ENCODE data around the gene NT5C1A. TPM values are rescaled to one million over a fixed set of nuclear protein-coding genes. Genes with fewer than 3 reads are reported as not detected.

The NT5C1A gene
- total RNA-seq, 4 donors from 2014 or later = 1.1 TPM; not detected in 3

DNA sequence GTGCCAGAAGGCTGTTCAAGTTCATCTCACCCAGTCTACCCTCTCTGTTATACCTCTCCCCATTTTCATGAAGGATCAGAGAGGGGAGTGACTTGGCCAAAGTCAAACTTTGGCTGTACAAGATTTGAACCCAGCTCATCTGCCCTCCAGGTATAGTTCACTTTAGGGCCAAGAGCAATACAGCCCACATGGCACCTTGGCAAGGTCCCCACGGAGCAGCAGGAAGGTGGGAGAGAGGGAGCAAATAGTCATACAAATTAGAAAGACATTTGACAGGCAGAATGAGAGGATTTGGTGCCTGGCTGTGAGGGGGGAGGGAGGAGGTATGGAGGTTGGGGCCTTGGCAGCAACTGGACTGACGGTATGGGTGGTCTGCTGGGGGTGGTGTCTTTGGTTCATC lies 18.3 kb upstream of the NT5C1A start:
- no peak overlapping the region for H3K4me3 ChIP-seq
- ATAC-seq = no peak
- H3K27ac ChIP-seq = no peak overlapping the region
- peaks cover 93% of the 10 kb centered on the region for H3K27me3 ChIP-seq
- no peak for TF ChIP-seq POLR2A (IDR thresholded peaks at IDR 0.05)
- TF ChIP-seq EP300 (IDR thresholded peaks at IDR 0.05) = no peak
- TF ChIP-seq POLR2AphosphoS5 (IDR thresholded peaks at IDR 0.05) = no peak
- no peak for TF ChIP-seq CTCF (IDR thresholded peaks at IDR 0.05)
- no peaks in the 10 kb centered on the region for H3K9me3 ChIP-seq
- peaks cover 0 to 20% (median 19%) of the 10 kb centered on the region in 3 donors for H3K4me1 ChIP-seq
- WGBS, 2 donors (ENCODE audit: low coverage in 1 of 2) = 45 to 83% methylated on average over 1 of the region's 2 CpGs
- H3K36me3 ChIP-seq = no peaks in the 10 kb centered on the region

DNA sequence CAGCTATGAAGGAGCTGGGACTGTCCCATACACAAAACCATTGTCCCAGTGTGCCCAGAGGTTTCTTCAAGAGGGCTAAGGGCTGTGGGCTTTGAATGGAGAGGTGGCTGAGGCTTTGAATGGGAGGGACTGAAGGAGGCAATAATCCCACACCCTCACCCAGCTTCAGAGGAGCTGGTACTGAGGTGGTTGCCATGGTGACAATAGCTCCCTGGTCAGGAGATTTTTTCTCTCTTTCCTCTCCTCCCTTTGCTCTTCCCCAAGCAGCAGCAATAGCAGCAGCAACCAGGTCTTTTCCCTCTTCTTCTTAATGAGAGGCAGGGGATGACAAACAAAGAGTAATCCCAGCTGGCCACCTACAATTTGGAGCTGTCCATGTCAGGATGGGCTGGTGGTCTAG lies 17.7 kb upstream of the NT5C1A start:
- H3K4me3 ChIP-seq = no peak overlapping the region
- H3K27me3 ChIP-seq = peaks cover 96% of the 10 kb centered on the region
- H3K9me3 ChIP-seq = no peaks in the 10 kb centered on the region
- no peaks in the 10 kb centered on the region for H3K36me3 ChIP-seq
- no peak overlapping the region for H3K27ac ChIP-seq
- no peak for TF ChIP-seq CTCF (IDR thresholded peaks at IDR 0.05)
- TF ChIP-seq EP300 (IDR thresholded peaks at IDR 0.05) = no peak
- no peak for TF ChIP-seq POLR2AphosphoS5 (IDR thresholded peaks at IDR 0.05)
- no peak for TF ChIP-seq POLR2A (IDR thresholded peaks at IDR 0.05)
- peaks cover 0 to 20% (median 19%) of the 10 kb centered on the region in 3 donors for H3K4me1 ChIP-seq
- no peak for ATAC-seq

DNA sequence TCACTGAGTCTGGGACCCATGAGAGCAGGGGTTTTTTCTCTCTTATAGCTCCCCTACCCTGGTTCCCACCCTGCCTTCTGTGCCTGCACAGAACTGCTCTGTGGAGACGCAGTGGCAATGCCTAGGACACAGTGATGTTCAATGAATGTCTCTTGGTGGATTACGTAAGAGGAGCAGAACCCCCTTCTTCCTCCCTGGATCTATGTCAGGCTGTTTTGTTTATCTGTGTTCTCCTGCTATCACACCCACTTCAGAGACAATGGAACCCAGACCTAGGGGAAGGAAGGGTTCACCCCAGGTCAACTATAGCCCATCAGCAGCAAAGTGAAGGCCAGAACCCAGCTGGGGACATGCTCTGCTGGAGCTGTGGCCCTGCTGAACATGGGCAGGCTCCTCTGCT lies 17.3 kb upstream of the NT5C1A start:
- H3K4me3 ChIP-seq = no peak overlapping the region
- ATAC-seq = no peak
- peaks cover 99% of the 10 kb centered on the region for H3K27me3 ChIP-seq
- H3K27ac ChIP-seq = no peak overlapping the region
- no CpG with 5 or more reads among the region's 2 CpGs for WGBS, 2 donors (ENCODE audit: low coverage in 1 of 2)
- TF ChIP-seq POLR2AphosphoS5 (IDR thresholded peaks at IDR 0.05) (no peak), POLR2A (IDR thresholded peaks at IDR 0.05) (no peak), CTCF (IDR thresholded peaks at IDR 0.05) (no peak)
- no peaks in the 10 kb centered on the region for H3K9me3 ChIP-seq
- H3K4me1 ChIP-seq = peaks cover 0 to 20% (median 19%) of the 10 kb centered on the region in 3 donors
- H3K36me3 ChIP-seq = no peaks in the 10 kb centered on the region

GRCh38 chr1:39688706-39689105 lies 16.8 kb upstream of the NT5C1A start:
- peaks cover 0 to 24% (median 19%) of the 10 kb centered on the region in 3 donors for H3K4me1 ChIP-seq
- WGBS, 2 donors (ENCODE audit: low coverage in 1 of 2) = 52 to 70% methylated on average over 3 of the region's 3 CpGs
- H3K4me3 ChIP-seq = no peak overlapping the region
- H3K9me3 ChIP-seq = no peaks in the 10 kb centered on the region
- peaks cover 99% of the 10 kb centered on the region for H3K27me3 ChIP-seq
- ATAC-seq = no peak
- TF ChIP-seq POLR2AphosphoS5 (IDR thresholded peaks at IDR 0.05) (no peak), EP300 (IDR thresholded peaks at IDR 0.05) (no peak), CTCF (IDR thresholded peaks at IDR 0.05) (no peak), POLR2A (IDR thresholded peaks at IDR 0.05) (no peak)
- H3K27ac ChIP-seq = no peak overlapping the region
- no peaks in the 10 kb centered on the region for H3K36me3 ChIP-seq

DNA sequence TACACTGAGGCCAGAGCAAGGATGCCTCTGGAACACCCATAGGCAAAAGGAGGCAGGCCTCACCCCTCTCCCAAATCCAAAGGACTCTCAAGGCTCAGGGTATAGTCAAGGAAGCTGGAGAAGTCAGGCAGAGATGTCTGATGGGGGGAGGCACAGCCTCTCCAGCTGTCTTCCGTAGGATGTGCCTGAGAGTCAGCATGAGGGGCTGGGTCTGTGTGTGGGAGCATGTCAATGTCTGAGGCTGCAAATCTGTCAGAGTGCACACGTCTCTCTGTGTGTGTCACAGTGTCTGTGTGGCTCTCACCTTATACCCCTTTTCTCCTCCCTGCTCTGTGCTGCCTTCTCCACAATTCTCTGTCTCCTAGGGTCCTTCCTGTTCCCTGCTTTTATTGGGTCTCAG lies 15.3 kb upstream of the NT5C1A start:
- 50 to 68% methylated on average over 2 of the region's 2 CpGs for WGBS, 2 donors (ENCODE audit: low coverage in 1 of 2)
- no peak overlapping the region for H3K27ac ChIP-seq
- no peak overlapping the region for H3K4me3 ChIP-seq
- no peak for ATAC-seq
- no peaks in the 10 kb centered on the region for H3K9me3 ChIP-seq
- H3K36me3 ChIP-seq = no peaks in the 10 kb centered on the region
- peaks cover 0 to 22% (median 15%) of the 10 kb centered on the region in 3 donors for H3K4me1 ChIP-seq
- H3K27me3 ChIP-seq = peaks cover 99% of the 10 kb centered on the region
- TF ChIP-seq EP300 (IDR thresholded peaks at IDR 0.05) (no peak), POLR2AphosphoS5 (IDR thresholded peaks at IDR 0.05) (no peak), CTCF (IDR thresholded peaks at IDR 0.05) (no peak), POLR2A (IDR thresholded peaks at IDR 0.05) (no peak)

Measured in gastroesophageal sphincter (tissue), 4 donors.